Stomach (tissue), 9 donors: ENCODE data around the gene KCNN3. TPM values are rescaled to one million over a fixed set of nuclear protein-coding genes. Genes with fewer than 3 reads are reported as not detected.

ENCODE experiments used
- DNase-seq, 2 donors: peaks; one replicate each; pipeline versions ENCODE4 v3.0.0 to v3.0.0-alpha.2; 2013 to 2019
- H3K27ac ChIP-seq, 5 donors: fragments of 200-600 bp in 4 of 5; sonication (generic) in 4 of 5; one replicate each; pipeline ENCODE4 v1.5.1; 2013 to 2019; ENCODE audit warnings: mild to moderate bottlenecking in 1 of 5, moderate library complexity in 1 of 5
- H3K27me3 ChIP-seq, 3 donors: fragments of 200-600 bp; sonication (generic); one replicate each; pipeline ENCODE4 v1.5.1; 2017 to 2019; ENCODE audit warnings: mixed run types in 1 of 3
- H3K36me3 ChIP-seq, 4 donors: fragments of 200-600 bp; sonication (generic); 1 replicate in 3 of 4; 2 replicates in 1 of 4; pipeline ENCODE4 v1.5.1; 2016 to 2019
- H3K4me1 ChIP-seq, 4 donors: fragments of 200-600 bp; sonication (generic); one replicate each; pipeline ENCODE4 v1.5.1; 2016 to 2019
- H3K4me3 ChIP-seq, 4 donors: fragments of 200-600 bp; sonication (generic) in 3 of 4; one replicate each; pipeline ENCODE4 v1.5.1; 2016 to 2019; ENCODE audit warnings: mild to moderate bottlenecking in 1 of 4
- H3K9me3 ChIP-seq, 4 donors: fragments of 200-600 bp; sonication (generic); one replicate each; pipeline ENCODE4 v1.5.1; 2016 to 2019
- EP300 ChIP-seq: sonication (generic); formaldehyde crosslinking; IDR thresholded peaks from one replicate; pipeline ENCODE4 v1.6.1; 2017; ENCODE audit warnings: antibody characterized with exemption
- POLR2A ChIP-seq, 4 donors: fragments of 450-650 bp; IDR thresholded peaks; one replicate each; pipeline ENCODE4 v1.6.1; 2016; ENCODE audit warnings: antibody characterized with exemption in 4 of 4, control low read depth in 2 of 4, mild to moderate bottlenecking in 1 of 4, moderate library complexity in 1 of 4
- POLR2AphosphoS5 ChIP-seq, 3 donors: sonication (generic); formaldehyde crosslinking; IDR thresholded peaks; one replicate each; pipeline ENCODE4 v1.6.1; 2016; ENCODE audit warnings: antibody characterized with exemption in 3 of 3
- WGBS, 5 donors: extraction: QIAGEN DNeasy Blood & Tissue Kit in 3 of 5; methylation state at CpG; one replicate each; pipeline versions ENCODE4 v1.1.5 to v1.1.7; 2013 to 2018; 5-methylcytosine and 5-hydroxymethylcytosine counted together
- intact Hi-C: fragments of 100-400 bp; cut with DNase I; formaldehyde crosslinking; loops from one replicate; pipeline ENCODE4 v1.15.1; 2023; ENCODE audit warnings: low total_unique reads
- polyA plus RNA-seq, 3 donors: library from polyadenylated mRNA; stranded (reverse); fragments of 200-250 nt; gene quantifications; one replicate each; pipeline ENCODE4 v1.2.3, GENCODE V29; 2013
- total RNA-seq, 5 donors: library from RNA; depleted of rRNA; stranded (reverse); fragments of >200 nt; gene quantifications; one replicate each; pipeline versions ENCODE4 v1.1.0 to v1.2.3, GENCODE V29; 2014 to 2016
- TF ChIP-seq, protein P1 (sequence below), 7 experiments: fragments of 450-650 bp in 4 of 7; fragments of 200-600 bp in 3 of 7; sonication (generic) in 3 of 7; IDR thresholded peaks; one replicate each; pipeline ENCODE4 v1.5.1; 2016 to 2019; ENCODE audit warnings: antibody characterized with exemption in 7 of 7, control low read depth in 2 of 7, mild to moderate bottlenecking in 1 of 7
- donor health status: healthy with polysubstance abuse.
- donor health status: Bipolar disorder and iron deficiency.
- donor health status: healthy.

Gene KCNN3
- total and polyA plus RNA-seq, 8 donors: 0.19 to 10.7 (median 2.3) TPM

DNA sequence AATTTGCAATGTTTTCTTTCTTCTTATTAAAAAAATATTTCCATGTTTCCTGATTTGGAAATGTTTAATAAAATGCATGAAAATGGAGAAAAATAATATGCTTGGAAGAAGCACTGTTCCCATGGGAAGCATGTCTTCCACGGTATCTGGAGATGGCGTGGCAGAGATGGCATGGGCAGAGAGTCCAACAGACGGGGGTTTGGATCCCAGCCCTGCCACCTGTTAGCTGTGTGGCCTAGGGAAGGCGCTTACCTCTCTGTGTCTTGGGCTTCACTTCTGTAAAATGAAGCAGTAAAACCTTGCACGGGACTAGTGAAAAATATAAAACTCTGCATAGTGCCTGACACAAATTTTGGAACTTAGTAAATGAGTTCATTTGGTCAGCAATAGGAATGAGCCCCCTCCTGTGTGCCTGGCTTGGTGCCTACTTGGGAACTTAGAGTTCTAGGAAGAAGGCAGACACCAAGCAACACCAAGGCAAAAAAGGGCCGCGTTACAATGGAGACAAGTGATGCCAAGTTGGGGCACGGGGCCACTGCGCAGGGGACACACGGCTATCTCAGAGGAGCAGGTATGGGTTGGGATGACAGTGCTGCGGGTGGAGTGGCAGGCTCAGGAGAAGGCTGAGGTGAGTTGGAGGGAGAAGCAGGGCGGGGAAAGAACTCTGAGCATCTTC is 124.2 kb downstream of the KCNN3 start:
- peaks cover 0 to 64% (median 0%) of the 10 kb centered on the region in 3 donors for H3K27me3 ChIP-seq
- no peaks in the 10 kb centered on the region for H3K36me3 ChIP-seq
- intact Hi-C loops: loop anchor here (10.0 kb wide), 1 partner anchor 181 kb away; the partner anchor contains the start of gene CHRNB2
- no peaks in the 10 kb centered on the region for H3K9me3 ChIP-seq
- no peak overlapping the region for H3K4me3 ChIP-seq
- peaks cover 8 to 28% (median 19%) of the 10 kb centered on the region in 4 donors for H3K4me1 ChIP-seq
- WGBS, 5 donors: 79 to 83% (median 83%) methylated on average over 12 of the region's 12 CpGs
- no peak overlapping the region for H3K27ac ChIP-seq
- DNase-seq: no peak
- TF ChIP-seq POLR2A (IDR thresholded peaks at IDR 0.05) (no peak), POLR2AphosphoS5 (IDR thresholded peaks at IDR 0.05) (no peak), EP300 (no peak)
- TF ChIP-seq, protein P1, sequence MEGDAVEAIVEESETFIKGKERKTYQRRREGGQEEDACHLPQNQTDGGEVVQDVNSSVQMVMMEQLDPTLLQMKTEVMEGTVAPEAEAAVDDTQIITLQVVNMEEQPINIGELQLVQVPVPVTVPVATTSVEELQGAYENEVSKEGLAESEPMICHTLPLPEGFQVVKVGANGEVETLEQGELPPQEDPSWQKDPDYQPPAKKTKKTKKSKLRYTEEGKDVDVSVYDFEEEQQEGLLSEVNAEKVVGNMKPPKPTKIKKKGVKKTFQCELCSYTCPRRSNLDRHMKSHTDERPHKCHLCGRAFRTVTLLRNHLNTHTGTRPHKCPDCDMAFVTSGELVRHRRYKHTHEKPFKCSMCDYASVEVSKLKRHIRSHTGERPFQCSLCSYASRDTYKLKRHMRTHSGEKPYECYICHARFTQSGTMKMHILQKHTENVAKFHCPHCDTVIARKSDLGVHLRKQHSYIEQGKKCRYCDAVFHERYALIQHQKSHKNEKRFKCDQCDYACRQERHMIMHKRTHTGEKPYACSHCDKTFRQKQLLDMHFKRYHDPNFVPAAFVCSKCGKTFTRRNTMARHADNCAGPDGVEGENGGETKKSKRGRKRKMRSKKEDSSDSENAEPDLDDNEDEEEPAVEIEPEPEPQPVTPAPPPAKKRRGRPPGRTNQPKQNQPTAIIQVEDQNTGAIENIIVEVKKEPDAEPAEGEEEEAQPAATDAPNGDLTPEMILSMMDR (IDR thresholded peaks at IDR 0.05): no peak

DNA sequence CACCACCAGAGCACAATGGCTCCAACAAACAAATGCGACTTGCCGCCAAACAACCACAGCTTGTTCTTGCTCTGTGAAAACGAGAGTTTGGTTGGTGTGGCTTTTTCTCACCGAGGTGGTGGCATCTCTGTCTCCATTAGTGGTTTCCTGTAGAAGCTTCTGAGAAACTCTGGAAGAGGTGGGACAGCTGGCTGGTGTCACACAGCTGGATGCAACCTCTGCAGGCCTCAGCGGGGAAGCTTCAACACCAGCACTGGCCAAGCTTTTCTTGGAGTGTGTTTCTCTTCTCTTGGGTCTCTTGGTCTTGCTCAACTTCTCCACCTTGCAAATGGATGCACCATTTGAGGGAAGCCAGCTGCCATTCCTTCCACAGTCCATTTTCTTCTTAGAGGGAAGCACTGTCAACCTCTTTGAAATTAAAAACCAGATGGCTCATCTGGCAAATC is 124.8 kb downstream of the KCNN3 start:
- H3K36me3 ChIP-seq: no peaks in the 10 kb centered on the region
- intact Hi-C loops: loop anchor here (10.0 kb wide), 1 partner anchor 181 kb away; the partner anchor contains the start of gene CHRNB2
- peak in 1 of 2 donors; percentile 79 for DNase-seq
- 49 to 63% (median 59%) methylated on average over 5 of the region's 5 CpGs for WGBS, 5 donors
- peak in 2 of 3 donors; percentile 57 to 59 for TF ChIP-seq POLR2AphosphoS5 (IDR thresholded peaks at IDR 0.05)
- TF ChIP-seq, protein P1 (IDR thresholded peaks at IDR 0.05): no peak
- H3K27me3 ChIP-seq: peaks cover 0 to 60% (median 0%) of the 10 kb centered on the region in 3 donors
- no peaks in the 10 kb centered on the region for H3K9me3 ChIP-seq
- peaks cover 8 to 28% (median 19%) of the 10 kb centered on the region in 4 donors for H3K4me1 ChIP-seq
- H3K27ac ChIP-seq: no peak overlapping the region
- no peak overlapping the region for H3K4me3 ChIP-seq

DNA sequence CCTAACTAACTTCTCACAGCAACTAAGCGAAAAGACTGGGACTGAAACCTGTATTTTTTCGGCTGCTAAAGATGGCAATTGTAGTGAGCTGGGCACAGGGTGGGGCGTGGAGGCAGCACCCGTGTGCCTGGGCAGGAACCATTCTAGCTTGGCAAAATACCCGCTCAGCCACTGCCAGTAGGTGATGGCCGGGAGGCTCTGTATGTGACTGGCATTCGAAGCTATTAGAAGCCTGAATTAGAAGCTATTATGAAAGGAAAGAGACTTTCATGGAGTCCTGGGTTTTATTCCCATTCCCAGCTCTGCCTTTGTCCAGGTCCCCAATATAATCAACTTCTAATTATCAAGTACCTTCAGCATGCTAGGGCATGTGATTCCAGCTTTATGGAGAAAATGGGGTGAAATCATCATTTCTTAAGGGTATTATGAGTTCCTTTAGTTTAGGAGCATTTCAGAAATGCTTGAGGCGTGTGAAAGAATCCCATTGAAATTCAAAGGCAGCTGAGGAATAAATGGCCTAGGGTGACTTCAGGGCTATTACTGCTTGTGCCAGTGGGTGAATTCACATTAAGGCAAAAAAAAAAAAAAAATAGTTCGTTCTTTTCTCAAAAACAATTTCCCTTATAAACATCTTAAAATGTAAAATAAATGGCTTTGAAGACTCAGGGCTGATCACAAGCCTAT is 125.6 kb downstream of the KCNN3 start:
- TF ChIP-seq, protein P1 (IDR thresholded peaks at IDR 0.05): no peak
- no peak for TF ChIP-seq POLR2A (IDR thresholded peaks at IDR 0.05)
- TF ChIP-seq POLR2AphosphoS5 (IDR thresholded peaks at IDR 0.05): no peak
- no peak for TF ChIP-seq EP300
- no peak overlapping the region for H3K4me3 ChIP-seq
- H3K4me1 ChIP-seq: peaks cover 8 to 28% (median 19%) of the 10 kb centered on the region in 4 donors
- intact Hi-C loops: loop anchor here (10.0 kb wide), 1 partner anchor 180 kb away; the partner anchor contains the start of gene CHRNB2
- H3K27ac ChIP-seq: no peak overlapping the region
- no peak for DNase-seq
- 72 to 92% (median 82%) methylated on average over 9 of the region's 9 CpGs for WGBS, 5 donors
- no peaks in the 10 kb centered on the region for H3K36me3 ChIP-seq
- H3K9me3 ChIP-seq: no peaks in the 10 kb centered on the region
- peaks cover 0 to 52% (median 0%) of the 10 kb centered on the region in 3 donors for H3K27me3 ChIP-seq

DNA sequence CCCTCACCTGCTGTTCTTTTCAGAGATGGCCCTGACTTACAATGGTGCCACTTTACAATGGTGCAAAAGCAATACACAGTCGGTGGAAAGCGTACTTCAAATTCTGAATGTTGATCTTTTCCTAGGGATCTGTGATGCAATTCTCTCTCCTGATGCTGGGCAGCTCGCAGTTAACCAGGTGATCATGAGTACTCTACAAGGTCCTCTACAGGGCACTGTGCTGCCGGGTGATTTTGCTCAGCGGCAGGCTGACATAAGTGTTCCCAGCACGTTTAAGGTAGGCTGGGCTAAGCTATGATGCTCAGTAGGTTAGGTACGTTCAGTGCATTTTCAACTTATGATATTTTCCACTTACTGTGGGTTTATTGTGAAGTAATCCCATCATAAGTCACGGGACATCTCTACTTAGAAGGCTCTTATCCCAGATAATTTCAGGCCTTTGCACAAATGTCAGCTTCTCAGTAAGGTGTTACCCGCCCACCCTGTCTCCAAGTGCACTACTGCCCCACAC is 126.5 kb downstream of the KCNN3 start:
- H3K27ac ChIP-seq: no peak overlapping the region
- peaks cover 8 to 28% (median 17%) of the 10 kb centered on the region in 4 donors for H3K4me1 ChIP-seq
- intact Hi-C loops: loop anchor here (10.0 kb wide), 1 partner anchor 179 kb away; the partner anchor contains the start of gene CHRNB2
- TF ChIP-seq POLR2A (IDR thresholded peaks at IDR 0.05) (no peak), EP300 (no peak), POLR2AphosphoS5 (IDR thresholded peaks at IDR 0.05) (no peak)
- no peak for DNase-seq
- H3K27me3 ChIP-seq: peaks cover 0 to 42% (median 0%) of the 10 kb centered on the region in 3 donors
- 54 to 70% (median 62%) methylated on average over 9 of the region's 9 CpGs for WGBS, 5 donors
- no peaks in the 10 kb centered on the region for H3K36me3 ChIP-seq
- H3K9me3 ChIP-seq: no peaks in the 10 kb centered on the region
- H3K4me3 ChIP-seq: no peak overlapping the region
